Left ventricle myocardium superior (tissue), 1 donor: Measurements from ENCODE around the gene ATP8A2. TPM values are rescaled to one million over a fixed set of nuclear protein-coding genes. Genes with fewer than 3 reads are reported as not detected.

Source experiments
- ATAC-seq: fragments of 200-7000 bp; cut with Tn5 transposase; one replicate; pipeline ENCODE4 v1.9.1; 2020; ENCODE audit warnings: mild to moderate bottlenecking, moderate library complexity
- DNase-seq: peaks from one replicate; pipeline ENCODE4 v3.0.0-alpha.2; 2020
- intact Hi-C: fragments of 100-400 bp; cut with micrococcal nuclease; formaldehyde crosslinking; loops from one replicate; pipeline ENCODE4 v1.11.0; 2022
- total RNA-seq: library from RNA; stranded (reverse); fragmentation: NEBNext Ultra II Directional; extraction: Animal tissue kit (Norgen Biotek cat#: 25700); gene quantifications from one replicate; pipeline ENCODE4 v1.2.1, GENCODE V29; 2021
- donor health status: DM: no; HTN: yes; CAD: no; lungs with severe emphysema.

The ATP8A2 gene
- total RNA-seq, 1 donor from 2014 or later: 0.15 TPM

- ATAC-seq (no peak), DNase-seq (no peak)
- intact Hi-C loops: no loop called here
Measured at GRCh38 chr13:26019881-26020870, 648.4 kb downstream of the ATP8A2 start.

GRCh38 chr13:26020891-26021290 is 649.1 kb downstream of the ATP8A2 start:
- intact Hi-C loops: no loop called here
- DNase-seq (no peak), ATAC-seq (no peak)

- intact Hi-C loops: no loop called here
- ATAC-seq: no peak
- no peak for DNase-seq
Measured at GRCh38 chr13:26021516-26021915, 649.7 kb downstream of the ATP8A2 start.

GRCh38 chr13:26021956-26022355 is 650.2 kb downstream of the ATP8A2 start:
- intact Hi-C loops: no loop called here
- no peak for DNase-seq
- no peak for ATAC-seq

- intact Hi-C loops: no loop called here
- ATAC-seq (peak; percentile 96), DNase-seq (peak; percentile 87)
Measured at GRCh38 chr13:26022538-26023292, 650.9 kb downstream of the ATP8A2 start.

- peak; percentile 44 for ATAC-seq
- intact Hi-C loops: no loop called here
- peak; percentile 38 for DNase-seq
Measured at GRCh38 chr13:26024558-26024957, 652.8 kb downstream of the ATP8A2 start.

GRCh38 chr13:26025196-26025595 is 653.4 kb downstream of the ATP8A2 start:
- no peak for ATAC-seq

GRCh38 chr13:26025771-26026170 is 654.0 kb downstream of the ATP8A2 start:
- DNase-seq (no peak), ATAC-seq (no peak)
- intact Hi-C loops: no loop called here

More at GRCh38 chr13:26025196-26025595, 653.4 kb downstream of the ATP8A2 start:
- DNase-seq: no peak
- intact Hi-C loops: no loop called here

- ATAC-seq: no peak
- DNase-seq: no peak
- intact Hi-C loops: no loop called here
Measured at GRCh38 chr13:26026211-26026610, 654.4 kb downstream of the ATP8A2 start.

- ATAC-seq (no peak), DNase-seq (no peak)
- intact Hi-C loops: no loop called here
Measured at GRCh38 chr13:26029581-26030136, 657.9 kb downstream of the ATP8A2 start.

GRCh38 chr13:26030331-26030730 is 658.6 kb downstream of the ATP8A2 start:
- intact Hi-C loops: no loop called here
- no peak for DNase-seq
- no peak for ATAC-seq

GRCh38 chr13:26034018-26034417 is 662.2 kb downstream of the ATP8A2 start:
- intact Hi-C loops: no loop called here
- DNase-seq (no peak), ATAC-seq (no peak)

- intact Hi-C loops: no loop called here
- no peak for ATAC-seq
Measured at GRCh38 chr13:26036383-26036782, 664.6 kb downstream of the ATP8A2 start.

GRCh38 chr13:26037302-26037701 is 665.5 kb downstream of the ATP8A2 start:
- intact Hi-C loops: no loop called here
- DNase-seq (no peak), ATAC-seq (no peak)

More at GRCh38 chr13:26036383-26036782, 664.6 kb downstream of the ATP8A2 start:
- no peak for DNase-seq

GRCh38 chr13:26038931-26039475 is 667.2 kb downstream of the ATP8A2 start:
- ATAC-seq: no peak

GRCh38 chr13:26041444-26041843 is 669.7 kb downstream of the ATP8A2 start:
- intact Hi-C loops: no loop called here
- ATAC-seq (no peak), DNase-seq (no peak)

More at GRCh38 chr13:26038931-26039475, 667.2 kb downstream of the ATP8A2 start:
- intact Hi-C loops: no loop called here
- DNase-seq: no peak

- ATAC-seq: no peak
Measured at GRCh38 chr13:26042785-26043184, 671.0 kb downstream of the ATP8A2 start.

GRCh38 chr13:26045142-26045541 is 673.4 kb downstream of the ATP8A2 start:
- no peak for DNase-seq
- intact Hi-C loops: no loop called here

More at GRCh38 chr13:26042785-26043184, 671.0 kb downstream of the ATP8A2 start:
- intact Hi-C loops: no loop called here
- DNase-seq: no peak

GRCh38 chr13:26046639-26047038 is 674.9 kb downstream of the ATP8A2 start:
- no peak for DNase-seq
- intact Hi-C loops: no loop called here
- ATAC-seq: no peak

More at GRCh38 chr13:26045142-26045541, 673.4 kb downstream of the ATP8A2 start:
- ATAC-seq: no peak
